NCI-H2227 (cell line): Measurements from ENCODE around the gene AKR1B15.
"Not testable (repeated sequence)": the region's sequence is repeated elsewhere in the genome, so short reads cannot be mapped to it uniquely, and the experiment has no call there.

ENCODE experiments used
- DNase-seq: peaks from one replicate; lab custom pipeline; 2025; ENCODE audit not compliant: unreplicated experiment; lab: John Stamatoyannopoulos, UW

AKR1B15 gene

GRCh38 chr7:134558370-134558769 is 9.5 kb downstream of the AKR1B15 start:
- no peak for DNase-seq

- DNase-seq: not testable (repeated sequence)
Observed at GRCh38 chr7:134561616-134562015, 12.7 kb downstream of the AKR1B15 start.

- DNase-seq: no peak
Observed at GRCh38 chr7:134562136-134562535, 13.2 kb downstream of the AKR1B15 start.

GRCh38 chr7:134563398-134563749 is 14.5 kb downstream of the AKR1B15 start:
- DNase-seq: not testable (repeated sequence)

GRCh38 chr7:134565643-134566136 is 16.8 kb downstream of the AKR1B15 start:
- DNase-seq: no peak

- no peak for DNase-seq
Observed at GRCh38 chr7:134567368-134567767, 18.5 kb downstream of the AKR1B15 start.

GRCh38 chr7:134569962-134570361 is 21.1 kb downstream of the AKR1B15 start:
- not testable (repeated sequence) for DNase-seq

- DNase-seq: no peak
Observed at GRCh38 chr7:134571101-134571500, 22.2 kb downstream of the AKR1B15 start.

GRCh38 chr7:134571746-134572461 is 23.0 kb downstream of the AKR1B15 start:
- DNase-seq: no peak

- DNase-seq: no peak
Observed at GRCh38 chr7:134574322-134574721, 25.4 kb downstream of the AKR1B15 start.

- DNase-seq: no peak
Observed at GRCh38 chr7:134584290-134584689, 35.4 kb downstream of the AKR1B15 start.

- DNase-seq: no peak
Observed at GRCh38 chr7:134585897-134586296, 37.0 kb downstream of the AKR1B15 start.

- DNase-seq: peak; percentile 73
Observed at GRCh38 chr7:134587750-134588149, 38.8 kb downstream of the AKR1B15 start.

GRCh38 chr7:134589491-134589941 is 40.6 kb downstream of the AKR1B15 start:
- no peak for DNase-seq

GRCh38 chr7:134593530-134594392 is 44.9 kb downstream of the AKR1B15 start:
- no peak for DNase-seq

GRCh38 chr7:134594877-134595276 is 46.0 kb downstream of the AKR1B15 start:
- no peak for DNase-seq

GRCh38 chr7:134599371-134599770 is 50.5 kb downstream of the AKR1B15 start:
- no peak for DNase-seq

- DNase-seq: no peak
Observed at GRCh38 chr7:134601459-134601858, 52.5 kb downstream of the AKR1B15 start.

- peak; percentile 20 for DNase-seq
Observed at GRCh38 chr7:134602881-134603451, 54.1 kb downstream of the AKR1B15 start.

- DNase-seq: peak; percentile 80
Observed at GRCh38 chr7:134605978-134606923, 57.3 kb downstream of the AKR1B15 start.
